Smooth muscle cell of bladder (primary cell): Measurements from ENCODE around the gene POU2AF1. TPM values are rescaled to one million over a fixed set of nuclear protein-coding genes. Genes with fewer than 3 reads are reported as not detected.

Experiments
- total RNA-seq: library from RNA; depleted of rRNA; stranded (reverse); fragments of >200 nt; gene quantifications from 2 replicates; pipeline ENCODE4 v1.2.3, GENCODE V29; 2014

Gene POU2AF1
- total RNA-seq: not detected in 2 replicates

GRCh38 chr11:111378861-111379601 is at the start of gene POU2AF1:
TSS of gene POU2AF1 (minus strand) at chr11:111379275. CDS start at chr11:111379177, 98 bp downstream.

Other genes starting within 250 kb of the POU2AF1 start
- not detected in 2 replicates for gene POU2AF2, start 133.6 kb downstream of the POU2AF1 start, total RNA-seq
- gene POU2AF3, start 80.7 kb downstream of the POU2AF1 start, total RNA-seq: 0.14 TPM in 1 of 2 replicates, not detected in the other
- not detected in 2 replicates for gene BTG4, start 133.1 kb upstream of the POU2AF1 start, total RNA-seq
- gene HOATZ, start 135.5 kb upstream of the POU2AF1 start, total RNA-seq: not detected in 2 replicates
- 38.3 and 60.4 TPM in 2 replicates for gene LAYN, start 161.4 kb upstream of the POU2AF1 start, total RNA-seq
- 9.4 and 9.7 TPM in 2 replicates for gene SIK2, start 223.2 kb upstream of the POU2AF1 start, total RNA-seq